Liver (tissue), 9 donors: Measurements from ENCODE around the gene CAPN3. TPM values are rescaled to one million over a fixed set of nuclear protein-coding genes. Genes with fewer than 3 reads are reported as not detected.

Experiments
- DNase-seq: peaks from one replicate; pipeline ENCODE4 v3.0.0-alpha.2; 2017; ENCODE audit warnings: low spot score
- H3K27ac ChIP-seq, 2 donors: one replicate each; pipeline ENCODE4 v1.7.0; 2013; ENCODE audit warnings: inconsistent platforms in 2 of 2, low read length in 2 of 2, control low read depth in 1 of 2, low read depth in 1 of 2, mild to moderate bottlenecking in 1 of 2
- H3K27me3 ChIP-seq, 4 donors: one replicate each; pipeline versions ENCODE4 v1.6.1 to v1.7.0; 2013; ENCODE audit warnings: low read length in 3 of 4, inconsistent platforms in 1 of 4, mild to moderate bottlenecking in 1 of 4, moderate library complexity in 1 of 4; ENCODE audit not compliant: control insufficient read depth in 4 of 4, insufficient read depth in 4 of 4
- H3K36me3 ChIP-seq, 4 donors: one replicate each; pipeline versions ENCODE4 v1.6.1 to v1.7.0; 2013; ENCODE audit warnings: low read length in 3 of 4, mild to moderate bottlenecking in 3 of 4, low read depth in 1 of 4, moderate library complexity in 1 of 4; ENCODE audit not compliant: control insufficient read depth in 4 of 4, insufficient read depth in 3 of 4
- H3K4me1 ChIP-seq, 4 donors: one replicate each; pipeline versions ENCODE4 v1.6.1 to v1.7.0; 2013; ENCODE audit warnings: low read length in 3 of 4, mild to moderate bottlenecking in 3 of 4, moderate library complexity in 1 of 4; ENCODE audit not compliant: control insufficient read depth in 4 of 4, insufficient read depth in 4 of 4
- H3K4me3 ChIP-seq, 3 donors: one replicate each; pipeline versions ENCODE4 v1.6.1 to v1.7.0; 2013; ENCODE audit warnings: low read length in 3 of 3, control low read depth in 1 of 3, low read depth in 1 of 3, mild to moderate bottlenecking in 1 of 3
- H3K9ac ChIP-seq, 2 donors: one replicate each; pipeline ENCODE4 v1.7.0; 2013; ENCODE audit warnings: low read length in 2 of 2, mild to moderate bottlenecking in 2 of 2, moderate library complexity in 2 of 2, control low read depth in 1 of 2, low read depth in 1 of 2
- H3K9me3 ChIP-seq, 4 donors: one replicate each; pipeline versions ENCODE4 v1.6.1 to v1.7.0; 2013; ENCODE audit warnings: low read length in 3 of 4; ENCODE audit not compliant: control insufficient read depth in 4 of 4
- ATF3 ChIP-seq: IDR thresholded peaks from 2 replicates; pipeline ENCODE4 v1.6.1; 2016; ENCODE audit warnings: antibody characterized with exemption
- CTCF ChIP-seq: fragments of 150-350 bp; IDR thresholded peaks from 2 replicates; pipeline ENCODE4 v1.5.1; 2017; ENCODE audit warnings: improper control_type of control experiment, low read depth, low read length; ENCODE audit not compliant: missing input control
- EGR1 ChIP-seq, 2 donors: IDR thresholded peaks; 2 replicates each; pipeline ENCODE4 v1.6.1; 2016 to 2018; ENCODE audit warnings: antibody characterized with exemption in 2 of 2, low read depth in 2 of 2
- FOXA1 ChIP-seq: IDR thresholded peaks from 2 replicates; pipeline ENCODE4 v1.6.1; 2016; ENCODE audit warnings: antibody characterized with exemption
- FOXA2 ChIP-seq: IDR thresholded peaks from 2 replicates; pipeline ENCODE4 v1.6.1; 2016; ENCODE audit warnings: antibody characterized with exemption
- GABPA ChIP-seq, 2 donors: IDR thresholded peaks in 1 of 2; conservative IDR thresholded peaks in 1 of 2; 2 replicates each; pipeline ENCODE4 v1.6.1; 2016; ENCODE audit warnings: antibody characterized with exemption in 2 of 2, mild to moderate bottlenecking in 1 of 2, moderate library complexity in 1 of 2
- HNF4A ChIP-seq, 2 donors: conservative IDR thresholded peaks; 2 replicates each; pipeline ENCODE4 v1.6.1; 2016; ENCODE audit warnings: antibody characterized with exemption in 2 of 2, mild to moderate bottlenecking in 2 of 2
- HNF4G ChIP-seq: IDR thresholded peaks from 2 replicates; pipeline ENCODE4 v1.6.1; 2016; ENCODE audit warnings: antibody characterized with exemption
- JUND ChIP-seq, 2 donors: IDR thresholded peaks; 2 replicates each; pipeline ENCODE4 v1.6.1; 2016; ENCODE audit warnings: antibody characterized with exemption in 2 of 2
- MAX ChIP-seq: IDR thresholded peaks from 2 replicates; pipeline ENCODE4 v1.6.1; 2016; ENCODE audit warnings: antibody characterized with exemption
- NR2F2 ChIP-seq: IDR thresholded peaks from 2 replicates; pipeline ENCODE4 v1.6.1; 2016; ENCODE audit warnings: antibody characterized with exemption
- RAD21 ChIP-seq, 2 donors: IDR thresholded peaks; 2 replicates each; pipeline ENCODE4 v1.6.1; 2016; ENCODE audit warnings: antibody characterized with exemption in 2 of 2, mild to moderate bottlenecking in 2 of 2
- REST ChIP-seq: IDR thresholded peaks from 2 replicates; pipeline ENCODE4 v1.6.1; 2016; ENCODE audit warnings: antibody characterized with exemption, mild to moderate bottlenecking
- RXRA ChIP-seq, 2 donors: IDR thresholded peaks; 2 replicates each; pipeline ENCODE4 v1.6.1; 2017 to 2018; ENCODE audit warnings: antibody characterized with exemption in 2 of 2, mild to moderate bottlenecking in 1 of 2
- SP1 ChIP-seq: IDR thresholded peaks from 2 replicates; pipeline ENCODE4 v1.6.1; 2018; ENCODE audit warnings: antibody characterized with exemption, mild to moderate bottlenecking
- TAF1 ChIP-seq: conservative IDR thresholded peaks from 2 replicates; pipeline ENCODE4 v1.6.1; 2016; ENCODE audit warnings: antibody characterized with exemption, mild to moderate bottlenecking
- YY1 ChIP-seq: IDR thresholded peaks from 2 replicates; pipeline ENCODE4 v1.6.1; 2016; ENCODE audit warnings: antibody characterized with exemption, mild to moderate bottlenecking
- ZBTB33 ChIP-seq: IDR thresholded peaks from 2 replicates; pipeline ENCODE4 v1.6.1; 2016; ENCODE audit warnings: antibody characterized with exemption
- WGBS: extraction: QIAGEN DNeasy Blood & Tissue Kit; methylation state at CpG from one replicate; pipeline ENCODE4 v1.1.7; 2013; 5-methylcytosine and 5-hydroxymethylcytosine counted together
- polyA plus RNA-seq, 2 donors: library from polyadenylated mRNA; stranded (reverse) in 1 of 2; unstranded in 1 of 2; fragments of 200-250 nt in 1 of 2; fragments of >200 nt in 1 of 2; fragmentation: Nextera tagmentation in 1 of 2; extraction: Ambion mirVana in 1 of 2; gene quantifications; one replicate each; pipeline versions ENCODE4 v1.2.1 to v1.2.3, GENCODE V29; 2013 to 2015
- total RNA-seq, 2 donors: library from RNA; depleted of rRNA; stranded (reverse); fragments of >200 nt; gene quantifications; one replicate each; pipeline ENCODE4 v1.2.3, GENCODE V29; 2014
- donor health status: healthy.
- donor health status: healthy.
- donor health status: healthy.
- donor health status: healthy.
- donor health status: healthy.

CAPN3 gene
- total and polyA plus RNA-seq, 4 donors: 2.0 to 6.1 (median 4.2) TPM

- no peaks in the 10 kb centered on the region for H3K27me3 ChIP-seq
- no peaks in the 10 kb centered on the region for H3K9me3 ChIP-seq
- H3K4me3 ChIP-seq: no peak overlapping the region
- H3K4me1 ChIP-seq: no peaks in the 10 kb centered on the region
- WGBS: 79% methylated on average over 5 of the region's 5 CpGs
- TF ChIP-seq JUND (IDR thresholded peaks at IDR 0.05): no peak
- no peak for TF ChIP-seq SP1
- TF ChIP-seq EGR1 (IDR thresholded peaks at IDR 0.05; ENCODE audit: low read depth in 2 of 2): no peak
- TF ChIP-seq ATF3: no peak
- no peak for TF ChIP-seq RXRA (IDR thresholded peaks at IDR 0.05)
- no peak for TF ChIP-seq REST
- no peak for TF ChIP-seq HNF4G
- TF ChIP-seq ZBTB33: no peak
- TF ChIP-seq FOXA2: no peak
- no peak for TF ChIP-seq MAX
- no peak for TF ChIP-seq RAD21 (IDR thresholded peaks at IDR 0.05)
- no peak for TF ChIP-seq YY1
- no peak for TF ChIP-seq CTCF
- no peak for TF ChIP-seq NR2F2
- TF ChIP-seq TAF1: no peak
- TF ChIP-seq GABPA (IDR thresholded peaks at IDR 0.05 in 1 of 2, conservative IDR thresholded peaks at IDR 0.05 in 1 of 2): no peak
- TF ChIP-seq HNF4A (conservative IDR thresholded peaks at IDR 0.05): no peak
- no peak for TF ChIP-seq FOXA1
- H3K9ac ChIP-seq: no peak overlapping the region
- no peaks in the 10 kb centered on the region for H3K36me3 ChIP-seq
- no peak for DNase-seq
- H3K27ac ChIP-seq: no peak overlapping the region
Observed at GRCh38 chr15:42367041-42367440, 7.7 kb downstream of the CAPN3 start.

GRCh38 chr15:42368096-42368495 is 8.8 kb downstream of the CAPN3 start:
- H3K9ac ChIP-seq: no peak overlapping the region
- no peak overlapping the region for H3K27ac ChIP-seq
- TF ChIP-seq ZBTB33: no peak
- no peak for TF ChIP-seq HNF4A (conservative IDR thresholded peaks at IDR 0.05)
- TF ChIP-seq MAX: no peak
- TF ChIP-seq CTCF: no peak
- TF ChIP-seq YY1: no peak

More at GRCh38 chr15:42368096-42368495, 8.8 kb downstream of the CAPN3 start:
- Histone ChIP-seq H3K36me3 (no peaks in the 10 kb centered on the region), H3K4me3 (no peak overlapping the region), H3K27me3 (no peaks in the 10 kb centered on the region), H3K4me1 (no peaks in the 10 kb centered on the region), H3K9me3 (no peaks in the 10 kb centered on the region)
- WGBS: 94% methylated on average over 3 of the region's 3 CpGs
- DNase-seq: no peak
